Spleen (tissue), 7 donors: ENCODE measurements around the gene CTNNBL1.

Experiments used
- CTCF ChIP-seq, 11 experiments: fragments of 200-600 bp in 7 of 11; fragments of 450-650 bp in 4 of 11; sonication (generic) in 4 of 11; IDR thresholded peaks in 8 of 11; conservative IDR thresholded peaks in 3 of 11; 1 replicate in 7 of 11; 2 replicates in 4 of 11; pipeline versions ENCODE4 v1.4.0 to v1.8.0; 2016 to 2021; ENCODE audit warnings: antibody characterized with exemption in 11 of 11, inconsistent platforms in 4 of 11, mild to moderate bottlenecking in 1 of 11
- POLR2A ChIP-seq, 3 donors: fragments of 450-650 bp; IDR thresholded peaks; one replicate each; pipeline ENCODE4 v1.5.1; 2017; ENCODE audit warnings: antibody characterized with exemption in 3 of 3, mild to moderate bottlenecking in 1 of 3
- POLR2AphosphoS5 ChIP-seq, 3 donors: sonication (generic); formaldehyde crosslinking; IDR thresholded peaks; one replicate each; pipeline ENCODE4 v1.5.1; 2017; ENCODE audit warnings: antibody characterized with exemption in 3 of 3
- donor health status: DM: no; HTN: no; CAD: no; lungs with moderate emphysema.
- donor health status: DM: no; HTN: no; CAD: no.
- donor health status: DM: no; HTN: no; CAD: no.

GRCh38 chr20:37721751-37722150, 27.9 kb downstream of the CTNNBL1 start:
- TF ChIP-seq POLR2A (IDR thresholded peaks at IDR 0.05) (no peak), CTCF (IDR thresholded peaks at IDR 0.05 in 8 of 11, conservative IDR thresholded peaks at IDR 0.05 in 3 of 11) (no peak), POLR2AphosphoS5 (IDR thresholded peaks at IDR 0.05) (no peak)
